WTC11 (cell line): Measurements from ENCODE around the gene FANCD2. TPM values are rescaled to one million over a fixed set of nuclear protein-coding genes. Genes with fewer than 3 reads are reported as not detected.

ENCODE experiments used
- ATAC-seq: fragments of 200-7000 bp; cut with Tn5 transposase; 2 replicates; pipeline ENCODE4 v1.10.0; 2021; ENCODE audit warnings: mild to moderate bottlenecking, moderate library complexity
- CTCF ChIA-PET: fragments of 300-600 bp; sonication (Branson Sonifier 250); formaldehyde crosslinking; loops from one replicate; lab custom pipeline; 2021; ENCODE audit warnings: antibody characterized with exemption; lab: Charles Lee
- POLR2A ChIA-PET: fragments of 350-600 bp; sonication (Branson Sonifier 250); formaldehyde crosslinking; loops from one replicate; lab custom pipeline; 2021; ENCODE audit warnings: antibody characterized with exemption; lab: Charles Lee
- DNase-seq: peaks from one replicate; pipeline ENCODE4 v3.0.0; 2021; ENCODE audit warnings: low spot score
- H3K27ac Mint-ChIP-seq: 2 replicates; pipeline ENCODE4 v1.8.0; 2021; ENCODE audit warnings: mixed read lengths
- H3K27me3 Mint-ChIP-seq: 2 replicates; pipeline ENCODE4 v1.8.0; 2021; ENCODE audit warnings: low read depth, mild to moderate bottlenecking, moderate library complexity, mixed read lengths
- H3K36me3 Mint-ChIP-seq: 2 replicates; pipeline ENCODE4 v1.8.0; 2021; ENCODE audit warnings: mixed read lengths
- H3K4me1 Mint-ChIP-seq: 2 replicates; pipeline ENCODE4 v1.8.0; 2022; ENCODE audit warnings: mixed read lengths
- H3K4me3 Mint-ChIP-seq: 2 replicates; pipeline ENCODE4 v1.8.0; 2021; ENCODE audit warnings: mild to moderate bottlenecking, moderate library complexity, mixed read lengths
- H3K9me3 Mint-ChIP-seq: 2 replicates; pipeline ENCODE4 v1.8.0; 2021; ENCODE audit warnings: mixed read lengths
- EMX1 ChIP-seq: fragments of 250-450 bp; sonication (Bioruptor Pico); IDR thresholded peaks from 2 replicates; pipeline ENCODE4 v1.8.0; 2021; ENCODE audit warnings: mild to moderate bottlenecking
- GABPB1 ChIP-seq: sonication (generic); formaldehyde crosslinking; IDR thresholded peaks from 2 replicates; pipeline ENCODE4 v1.8.1; 2023; ENCODE audit warnings: mild to moderate bottlenecking, missing genetic modification reagents
- KAT7 ChIP-seq: sonication (generic); formaldehyde crosslinking; IDR thresholded peaks from 2 replicates; pipeline ENCODE4 v1.8.1; 2023; ENCODE audit warnings: missing genetic modification reagents, mild to moderate bottlenecking, borderline replicate concordance
- TEAD4 ChIP-seq: sonication (generic); formaldehyde crosslinking; IDR thresholded peaks from 2 replicates; pipeline ENCODE4 v1.8.0; 2022; ENCODE audit warnings: mild to moderate bottlenecking, missing genetic modification reagents
- ZNF232 ChIP-seq: sonication (generic); formaldehyde crosslinking; IDR thresholded peaks from 2 replicates; pipeline ENCODE4 v1.8.0; 2022; ENCODE audit warnings: mild to moderate bottlenecking, missing genetic modification reagents
- ZNF317 ChIP-seq: sonication (generic); formaldehyde crosslinking; IDR thresholded peaks from 2 replicates; pipeline ENCODE4 v1.8.1; 2023; ENCODE audit warnings: low read depth, mild to moderate bottlenecking, moderate library complexity, missing genetic modification reagents, borderline replicate concordance
- ZNF396 ChIP-seq: fragments of 250-450 bp; sonication (Bioruptor Pico); IDR thresholded peaks from 2 replicates; pipeline ENCODE4 v1.8.0; 2021; ENCODE audit warnings: mild to moderate bottlenecking, moderate library complexity, borderline replicate concordance
- ZNF423 ChIP-seq: fragments of 250-450 bp; sonication (Bioruptor Pico); IDR thresholded peaks from 2 replicates; pipeline ENCODE4 v2.1.2; 2022; ENCODE audit warnings: mild to moderate bottlenecking, moderate library complexity
- total RNA-seq: library from RNA; stranded (reverse); gene quantifications from 3 replicates; pipeline ENCODE4 v1.2.3, GENCODE V29; 2021
- TF ChIP-seq, protein P1 (sequence below): sonication (generic); formaldehyde crosslinking; IDR thresholded peaks from 2 replicates; pipeline ENCODE4 v1.8.0; 2023; ENCODE audit warnings: mild to moderate bottlenecking, missing genetic modification reagents
- TF ChIP-seq, protein P2 (sequence below): sonication (generic); formaldehyde crosslinking; IDR thresholded peaks from 2 replicates; pipeline ENCODE4 v1.8.0; 2023; ENCODE audit warnings: missing genetic modification reagents, mild to moderate bottlenecking, borderline replicate concordance
- TF ChIP-seq, protein P3 (sequence below): sonication (generic); formaldehyde crosslinking; IDR thresholded peaks from 2 replicates; pipeline ENCODE4 v1.8.1; 2023; ENCODE audit warnings: mild to moderate bottlenecking, missing genetic modification reagents

FANCD2 gene
- total RNA-seq, 1 experiment from 2014 or later: 69.6 TPM

DNA sequence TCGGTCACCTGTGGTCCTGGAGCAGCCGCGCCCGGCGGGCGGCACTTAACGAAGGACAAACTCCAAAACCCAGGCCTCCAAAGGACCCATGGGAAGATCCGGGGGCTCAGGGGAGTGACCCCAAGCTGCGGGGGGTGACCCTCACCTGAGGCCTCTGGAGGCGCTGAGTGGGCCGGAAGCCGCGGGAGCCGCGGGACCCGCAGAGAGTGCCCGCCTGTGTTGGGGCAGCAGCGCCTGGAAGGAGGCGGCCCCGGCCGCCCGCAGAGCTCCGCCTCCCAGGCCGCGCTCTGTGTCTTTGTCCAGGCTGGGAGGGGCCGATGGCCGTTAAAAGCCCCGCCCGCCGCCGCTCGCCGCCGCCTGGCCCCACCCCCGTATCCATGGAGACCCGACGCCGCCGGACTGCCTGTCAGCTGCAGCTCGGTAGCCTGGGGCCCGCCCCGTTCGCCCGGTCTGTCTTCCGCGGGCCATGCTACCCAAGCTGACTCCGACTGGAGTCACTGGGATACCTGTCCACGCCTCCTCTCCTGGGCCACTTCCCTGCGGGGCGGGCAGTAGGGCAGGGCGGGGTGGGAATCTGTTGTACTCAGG, 15.3 kb upstream of the FANCD2 start:
- ATAC-seq (peak; percentile 81), DNase-seq (peak; percentile 98)
- Mint-ChIP-seq H3K4me1 (peaks cover 20% of the 10 kb centered on the region), H3K27ac (no peak overlapping the region), H3K4me3 (peak overlapping the region; percentile 64), H3K36me3 (no peaks in the 10 kb centered on the region), H3K27me3 (peaks cover 32% of the 10 kb centered on the region), H3K9me3 (no peaks in the 10 kb centered on the region)
- TF ChIP-seq TEAD4 (CRISPR knock-in tag): no peak
- TF ChIP-seq, protein P1, sequence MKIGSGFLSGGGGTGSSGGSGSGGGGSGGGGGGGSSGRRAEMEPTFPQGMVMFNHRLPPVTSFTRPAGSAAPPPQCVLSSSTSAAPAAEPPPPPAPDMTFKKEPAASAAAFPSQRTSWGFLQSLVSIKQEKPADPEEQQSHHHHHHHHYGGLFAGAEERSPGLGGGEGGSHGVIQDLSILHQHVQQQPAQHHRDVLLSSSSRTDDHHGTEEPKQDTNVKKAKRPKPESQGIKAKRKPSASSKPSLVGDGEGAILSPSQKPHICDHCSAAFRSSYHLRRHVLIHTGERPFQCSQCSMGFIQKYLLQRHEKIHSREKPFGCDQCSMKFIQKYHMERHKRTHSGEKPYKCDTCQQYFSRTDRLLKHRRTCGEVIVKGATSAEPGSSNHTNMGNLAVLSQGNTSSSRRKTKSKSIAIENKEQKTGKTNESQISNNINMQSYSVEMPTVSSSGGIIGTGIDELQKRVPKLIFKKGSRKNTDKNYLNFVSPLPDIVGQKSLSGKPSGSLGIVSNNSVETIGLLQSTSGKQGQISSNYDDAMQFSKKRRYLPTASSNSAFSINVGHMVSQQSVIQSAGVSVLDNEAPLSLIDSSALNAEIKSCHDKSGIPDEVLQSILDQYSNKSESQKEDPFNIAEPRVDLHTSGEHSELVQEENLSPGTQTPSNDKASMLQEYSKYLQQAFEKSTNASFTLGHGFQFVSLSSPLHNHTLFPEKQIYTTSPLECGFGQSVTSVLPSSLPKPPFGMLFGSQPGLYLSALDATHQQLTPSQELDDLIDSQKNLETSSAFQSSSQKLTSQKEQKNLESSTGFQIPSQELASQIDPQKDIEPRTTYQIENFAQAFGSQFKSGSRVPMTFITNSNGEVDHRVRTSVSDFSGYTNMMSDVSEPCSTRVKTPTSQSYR (CRISPR knock-in tag): no peak
- no peak for TF ChIP-seq GABPB1 (CRISPR knock-in tag)
- no peak for TF ChIP-seq ZNF232 (CRISPR knock-in tag)
- 0 out of 2 replicates have a peak, but pooled peaks have one; percentile 34 for TF ChIP-seq KAT7 (CRISPR knock-in tag)
- TF ChIP-seq ZNF423: peak; percentile 70; the same call in 1 of the 2 replicates
- no peak for TF ChIP-seq EMX1 (CRISPR knock-in tag)
- TF ChIP-seq ZNF396 (CRISPR knock-in tag): no peak
- TF ChIP-seq ZNF317 (CRISPR knock-in tag): no peak
- TF ChIP-seq, protein P2, sequence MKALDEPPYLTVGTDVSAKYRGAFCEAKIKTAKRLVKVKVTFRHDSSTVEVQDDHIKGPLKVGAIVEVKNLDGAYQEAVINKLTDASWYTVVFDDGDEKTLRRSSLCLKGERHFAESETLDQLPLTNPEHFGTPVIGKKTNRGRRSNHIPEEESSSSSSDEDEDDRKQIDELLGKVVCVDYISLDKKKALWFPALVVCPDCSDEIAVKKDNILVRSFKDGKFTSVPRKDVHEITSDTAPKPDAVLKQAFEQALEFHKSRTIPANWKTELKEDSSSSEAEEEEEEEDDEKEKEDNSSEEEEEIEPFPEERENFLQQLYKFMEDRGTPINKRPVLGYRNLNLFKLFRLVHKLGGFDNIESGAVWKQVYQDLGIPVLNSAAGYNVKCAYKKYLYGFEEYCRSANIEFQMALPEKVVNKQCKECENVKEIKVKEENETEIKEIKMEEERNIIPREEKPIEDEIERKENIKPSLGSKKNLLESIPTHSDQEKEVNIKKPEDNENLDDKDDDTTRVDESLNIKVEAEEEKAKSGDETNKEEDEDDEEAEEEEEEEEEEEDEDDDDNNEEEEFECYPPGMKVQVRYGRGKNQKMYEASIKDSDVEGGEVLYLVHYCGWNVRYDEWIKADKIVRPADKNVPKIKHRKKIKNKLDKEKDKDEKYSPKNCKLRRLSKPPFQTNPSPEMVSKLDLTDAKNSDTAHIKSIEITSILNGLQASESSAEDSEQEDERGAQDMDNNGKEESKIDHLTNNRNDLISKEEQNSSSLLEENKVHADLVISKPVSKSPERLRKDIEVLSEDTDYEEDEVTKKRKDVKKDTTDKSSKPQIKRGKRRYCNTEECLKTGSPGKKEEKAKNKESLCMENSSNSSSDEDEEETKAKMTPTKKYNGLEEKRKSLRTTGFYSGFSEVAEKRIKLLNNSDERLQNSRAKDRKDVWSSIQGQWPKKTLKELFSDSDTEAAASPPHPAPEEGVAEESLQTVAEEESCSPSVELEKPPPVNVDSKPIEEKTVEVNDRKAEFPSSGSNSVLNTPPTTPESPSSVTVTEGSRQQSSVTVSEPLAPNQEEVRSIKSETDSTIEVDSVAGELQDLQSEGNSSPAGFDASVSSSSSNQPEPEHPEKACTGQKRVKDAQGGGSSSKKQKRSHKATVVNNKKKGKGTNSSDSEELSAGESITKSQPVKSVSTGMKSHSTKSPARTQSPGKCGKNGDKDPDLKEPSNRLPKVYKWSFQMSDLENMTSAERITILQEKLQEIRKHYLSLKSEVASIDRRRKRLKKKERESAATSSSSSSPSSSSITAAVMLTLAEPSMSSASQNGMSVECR (CRISPR knock-in tag): 0 out of 2 replicates have a peak, but pooled peaks have one; percentile 35
- CTCF ChIA-PET: interaction anchor here (0.6 to 1.4 kb wide), 7 partner anchors 24 to 508 kb away, joined by 3 to 7 read pairs (median 3); partner anchors contain the start of gene EMC3
- POLR2A ChIA-PET: interaction anchor here (0.6 to 2.0 kb wide), 4 partner anchors 15 to 648 kb away, joined by 3 to 10 read pairs (median 3); partner anchors contain the start of genes ARPC4, FANCD2, TADA3 and THUMPD3

DNA sequence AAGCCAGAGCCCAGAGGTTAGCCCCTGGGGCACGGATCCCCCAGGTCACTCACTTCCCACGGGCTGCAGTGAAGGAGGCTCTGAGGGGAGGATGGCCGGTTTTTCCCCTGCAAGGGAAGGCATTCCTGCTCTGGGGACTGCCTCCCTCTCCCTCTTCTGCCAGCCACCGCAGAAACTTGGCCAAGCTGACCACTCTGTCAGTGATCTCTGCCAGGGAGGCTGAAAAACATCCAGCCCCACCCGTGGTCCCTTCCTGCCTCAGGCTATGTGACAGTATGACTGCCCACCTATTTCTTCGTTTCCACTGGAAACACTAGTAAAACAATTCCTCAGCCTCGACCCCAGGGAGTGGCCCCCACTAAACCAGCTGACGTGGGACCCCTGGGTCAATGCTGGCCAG, 14.6 kb upstream of the FANCD2 start:
- TF ChIP-seq, protein P3, sequence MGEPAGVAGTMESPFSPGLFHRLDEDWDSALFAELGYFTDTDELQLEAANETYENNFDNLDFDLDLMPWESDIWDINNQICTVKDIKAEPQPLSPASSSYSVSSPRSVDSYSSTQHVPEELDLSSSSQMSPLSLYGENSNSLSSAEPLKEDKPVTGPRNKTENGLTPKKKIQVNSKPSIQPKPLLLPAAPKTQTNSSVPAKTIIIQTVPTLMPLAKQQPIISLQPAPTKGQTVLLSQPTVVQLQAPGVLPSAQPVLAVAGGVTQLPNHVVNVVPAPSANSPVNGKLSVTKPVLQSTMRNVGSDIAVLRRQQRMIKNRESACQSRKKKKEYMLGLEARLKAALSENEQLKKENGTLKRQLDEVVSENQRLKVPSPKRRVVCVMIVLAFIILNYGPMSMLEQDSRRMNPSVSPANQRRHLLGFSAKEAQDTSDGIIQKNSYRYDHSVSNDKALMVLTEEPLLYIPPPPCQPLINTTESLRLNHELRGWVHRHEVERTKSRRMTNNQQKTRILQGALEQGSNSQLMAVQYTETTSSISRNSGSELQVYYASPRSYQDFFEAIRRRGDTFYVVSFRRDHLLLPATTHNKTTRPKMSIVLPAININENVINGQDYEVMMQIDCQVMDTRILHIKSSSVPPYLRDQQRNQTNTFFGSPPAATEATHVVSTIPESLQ: no peak
- no peak for ATAC-seq
- ChIA-PET CTCF (interaction anchor here (0.7 to 1.4 kb wide), 5 partner anchors 25 to 508 kb away, joined by 3 to 7 read pairs (median 3); partner anchors contain the start of gene EMC3), POLR2A (interaction anchor here (0.6 to 2.0 kb wide), 4 partner anchors 14 to 648 kb away, joined by 3 to 10 read pairs (median 3); partner anchors contain the start of genes ARPC4, FANCD2, TADA3 and THUMPD3)
- Mint-ChIP-seq H3K9me3 (no peaks in the 10 kb centered on the region), H3K36me3 (no peaks in the 10 kb centered on the region), H3K4me3 (0 out of 2 replicates have a peak overlapping the region, but pooled peaks have one; percentile 26), H3K4me1 (peaks cover 20% of the 10 kb centered on the region), H3K27ac (no peak overlapping the region), H3K27me3 (peaks cover 26% of the 10 kb centered on the region)
- no peak for DNase-seq
